H1 (cell line): Measurements from ENCODE around the gene CNN3. TPM values are rescaled to one million over a fixed set of nuclear protein-coding genes. Genes with fewer than 3 reads are reported as not detected.
A peak's percentile ranks its signal among the peaks of the same experiment; 100 is the strongest.

Experiments used
- CHD2 ChIP-seq: IDR thresholded peaks from 2 replicates; pipeline ENCODE4 v1.6.1; 2012; ENCODE audit warnings: low read length, improper control_type of control experiment
- CHD7 ChIP-seq: fragments of 300-600 bp; sonication (generic); IDR thresholded peaks from 2 replicates; pipeline ENCODE4 v1.7.1; 2012; ENCODE audit warnings: low read length, moderate library complexity, mild to moderate bottlenecking, inconsistent platforms; ENCODE audit not compliant: insufficient replicate concordance
- JUND ChIP-seq: IDR thresholded peaks from 2 replicates; pipeline ENCODE4 v1.6.1; 2011; ENCODE audit warnings: mild to moderate bottlenecking, improper control_type of control experiment, low read length
- KDM1A ChIP-seq: fragments of 200-600, 300-600 bp; sonication (generic); IDR thresholded peaks from 2 replicates; pipeline ENCODE4 v1.7.1; 2016; ENCODE audit warnings: mild to moderate bottlenecking, low read length, borderline replicate concordance
- PHF8 ChIP-seq: fragments of 200-600 bp; sonication (generic); conservative IDR thresholded peaks from 2 replicates; pipeline ENCODE4 v1.7.1; 2012; ENCODE audit warnings: low read depth, mild to moderate bottlenecking, inconsistent platforms, low read length, moderate library complexity
- SIRT6 ChIP-seq: IDR thresholded peaks from one replicate; pipeline ENCODE4 v1.7.1; 2012; ENCODE audit warnings: low read length, inconsistent platforms
- SP1 ChIP-seq: IDR thresholded peaks from 2 replicates; pipeline ENCODE4 v1.6.1; 2011; ENCODE audit warnings: low read depth, low read length
- polyA plus RNA-seq, 7 experiments: library from polyadenylated mRNA; depleted of rRNA in 3 of 7; stranded (reverse) in 5 of 7; unstranded in 2 of 7; fragments of >200 nt in 5 of 7; fragments of 200-250 nt in 2 of 7; gene quantifications; 1 replicate in 5 of 7; 2 replicates in 1 of 7; 4 replicates in 1 of 7; pipeline versions ENCODE4 v1.2.1 to v1.2.3, GENCODE V29; 2011 to 2013; ENCODE audit warnings: missing spikeins in 2 of 7, mixed read lengths in 2 of 7
- total RNA-seq: library from RNA; stranded (reverse); fragmentation: NEBNext Ultra II Directional; extraction: Animal tissue kit (Norgen Biotek cat#: 25700); gene quantifications from 2 replicates; pipeline ENCODE4 v1.2.1, GENCODE V29; 2021
- TF ChIP-seq, protein P1 (sequence below): IDR thresholded peaks from 2 replicates; pipeline ENCODE4 v1.6.1; 2011; ENCODE audit warnings: low read depth, mild to moderate bottlenecking, low read length; ENCODE audit not compliant: insufficient read depth
- TF ChIP-seq, protein P2 (sequence below): IDR thresholded peaks from 2 replicates; pipeline ENCODE4 v1.6.1; 2011; ENCODE audit warnings: low read length, improper control_type of control experiment

Gene CNN3
- total and polyA plus RNA-seq, 2 of the 8 experiments (the other 6 are each of a cell fraction or from before 2014, with no cell fraction given) = 134 to 266 TPM

DNA sequence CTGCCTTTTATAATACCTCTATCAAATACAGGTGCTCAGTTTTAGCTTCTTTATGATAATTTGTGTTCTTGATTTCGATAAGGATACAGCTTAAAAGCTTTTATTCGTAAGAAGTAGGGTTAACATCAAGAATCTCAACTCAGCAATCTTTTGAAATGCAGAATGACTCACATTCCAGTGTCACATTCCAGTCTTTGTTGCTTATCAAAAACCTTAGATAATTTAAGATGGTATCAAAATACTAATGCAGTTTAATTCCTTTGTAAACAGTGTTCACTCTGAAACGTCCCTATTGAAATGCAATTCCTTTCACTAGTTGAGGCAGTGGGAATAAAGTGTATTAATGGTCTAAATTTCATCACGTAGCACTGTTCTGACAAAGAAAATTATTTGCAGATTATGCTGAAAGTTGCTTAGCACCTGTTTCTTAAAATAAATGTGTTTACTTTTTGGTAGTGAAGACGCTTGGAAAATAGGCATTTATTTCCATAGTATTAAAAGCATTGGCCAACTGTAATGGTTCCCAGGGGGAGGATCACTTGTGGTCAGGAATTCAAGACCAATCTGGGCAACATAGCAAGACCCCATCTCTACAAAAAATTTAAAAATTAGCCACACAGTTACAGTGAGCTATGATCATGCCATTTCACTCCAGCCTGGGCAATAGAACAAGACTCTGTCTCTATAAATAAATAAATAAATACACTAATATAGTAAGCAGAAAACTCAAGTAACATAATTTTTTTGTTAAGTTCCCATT lies 10.1 kb upstream of the CNN3 start (continued):
- TF ChIP-seq CHD7 (peak; percentile 86), CHD2 (no peak), KDM1A (peak; percentile 86), PHF8 (no peak), SP1 (no peak), JUND (no peak), SIRT6 (no peak)
- TF ChIP-seq, protein P1, sequence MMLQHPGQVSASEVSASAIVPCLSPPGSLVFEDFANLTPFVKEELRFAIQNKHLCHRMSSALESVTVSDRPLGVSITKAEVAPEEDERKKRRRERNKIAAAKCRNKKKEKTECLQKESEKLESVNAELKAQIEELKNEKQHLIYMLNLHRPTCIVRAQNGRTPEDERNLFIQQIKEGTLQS = no peak
- TF ChIP-seq, protein P2, sequence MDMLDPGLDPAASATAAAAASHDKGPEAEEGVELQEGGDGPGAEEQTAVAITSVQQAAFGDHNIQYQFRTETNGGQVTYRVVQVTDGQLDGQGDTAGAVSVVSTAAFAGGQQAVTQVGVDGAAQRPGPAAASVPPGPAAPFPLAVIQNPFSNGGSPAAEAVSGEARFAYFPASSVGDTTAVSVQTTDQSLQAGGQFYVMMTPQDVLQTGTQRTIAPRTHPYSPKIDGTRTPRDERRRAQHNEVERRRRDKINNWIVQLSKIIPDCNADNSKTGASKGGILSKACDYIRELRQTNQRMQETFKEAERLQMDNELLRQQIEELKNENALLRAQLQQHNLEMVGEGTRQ = no peak
